K562 (cell line): ENCODE measurements around the gene RNF41. TPM values are rescaled to one million over a fixed set of nuclear protein-coding genes. Genes with fewer than 3 reads are reported as not detected.
A peak's percentile ranks its signal among the peaks of the same experiment; 100 is the strongest.

ENCODE experiments used
- ARHGAP35 ChIP-seq: fragments of 450-650 bp; IDR thresholded peaks from 2 replicates; pipeline ENCODE4 v1.6.1; 2018; ENCODE audit not compliant: partially characterized antibody
- BRF1 ChIP-seq: IDR thresholded peaks from 3 replicates; pipeline ENCODE4 v1.6.1; 2011; ENCODE audit warnings: borderline replicate concordance, mild to moderate bottlenecking; ENCODE audit not compliant: insufficient read length; ENCODE audit errors: extremely low read depth
- CBFA2T2 ChIP-seq: fragments of 450-650 bp; conservative IDR thresholded peaks from 2 replicates; pipeline ENCODE4 v1.6.1; 2017; ENCODE audit warnings: mild to moderate bottlenecking
- ESRRA ChIP-seq: fragments of 450-650 bp; IDR thresholded peaks from 2 replicates; pipeline ENCODE4 v1.6.1; 2014; ENCODE audit warnings: low read depth, mild to moderate bottlenecking, moderate library complexity, borderline replicate concordance
- FOXK2 ChIP-seq, 2 experiments: fragments of 450-650 bp; IDR thresholded peaks in 1 of 2; conservative IDR thresholded peaks in 1 of 2; 2 replicates each; pipeline ENCODE4 v1.6.1; 2016; ENCODE audit warnings: low read depth in 2 of 2, mild to moderate bottlenecking in 1 of 2
- KAT8 ChIP-seq: fragments of 450-650 bp; IDR thresholded peaks from 2 replicates; pipeline ENCODE4 v1.6.1; 2016; ENCODE audit warnings: low read depth, mild to moderate bottlenecking
- MAFK ChIP-seq: IDR thresholded peaks from 2 replicates; pipeline ENCODE4 v1.6.1; 2011; ENCODE audit warnings: low read length, improper control_type of control experiment
- MCM3 ChIP-seq: fragments of 450-650 bp; IDR thresholded peaks from 2 replicates; pipeline ENCODE4 v1.6.1; 2016
- MTA1 ChIP-seq: fragments of 450-650 bp; IDR thresholded peaks from 2 replicates; pipeline ENCODE4 v1.6.1; 2017; ENCODE audit warnings: borderline replicate concordance
- NEUROD1 ChIP-seq: fragments of 150-350 bp; IDR thresholded peaks from 2 replicates; pipeline ENCODE4 v1.6.1; 2014; ENCODE audit warnings: borderline replicate concordance, low read length, low read depth; ENCODE audit not compliant: partially characterized antibody
- NFE2L1 ChIP-seq: fragments of 450-650 bp; IDR thresholded peaks from 2 replicates; pipeline ENCODE4 v1.6.1; 2016; ENCODE audit warnings: missing genetic modification characterization, low read depth, mild to moderate bottlenecking, missing compliant biosample characterization, moderate library complexity, borderline replicate concordance
- PYGO2 ChIP-seq: fragments of 450-650 bp; IDR thresholded peaks from 2 replicates; pipeline ENCODE4 v1.6.1; 2016; ENCODE audit warnings: mild to moderate bottlenecking, missing genetic modification characterization, moderate library complexity, missing compliant biosample characterization
- RBM22 ChIP-seq: fragments of 200-400 bp; formaldehyde crosslinking; IDR thresholded peaks from 2 replicates; pipeline ENCODE4 v1.6.1; 2018; ENCODE audit warnings: low read length, low read depth; ENCODE audit not compliant: poor library complexity, severe bottlenecking
- ZFPM2 ChIP-seq: fragments of 250-450 bp; sonication (Bioruptor Pico); IDR thresholded peaks from 2 replicates; pipeline ENCODE4 v1.5.1; 2022; ENCODE audit warnings: mild to moderate bottlenecking
- ZNF146 ChIP-seq: IDR thresholded peaks from one replicate; pipeline ENCODE4 v1.6.1; 2018; ENCODE audit warnings: missing compliant biosample characterization; ENCODE audit not compliant: unreplicated experiment
- ZNF24 ChIP-seq: fragments of 450-650 bp; IDR thresholded peaks from 2 replicates; pipeline ENCODE4 v1.6.1; 2016
- ZNF766 ChIP-seq: fragments of 200-800 bp; sonication (Bioruptor generic); conservative IDR thresholded peaks from 2 replicates; pipeline ENCODE4 v1.6.1; 2016; ENCODE audit warnings: missing genetic modification characterization, missing compliant biosample characterization
- ZNF780A ChIP-seq: fragments of 250-450 bp; sonication (Bioruptor Pico); IDR thresholded peaks from 2 replicates; pipeline ENCODE4 v1.5.0; 2021; ENCODE audit warnings: mild to moderate bottlenecking
- polyA plus RNA-seq, 8 experiments: library from polyadenylated mRNA; depleted of rRNA in 4 of 8; stranded (reverse) in 5 of 8; unstranded in 3 of 8; fragments of >200 nt; fragmentation: Nextera tagmentation in 2 of 8; fragmentation: Illumina TruSeq in 1 of 8; extraction: Ambion mirVana in 2 of 8; extraction: Trizol in 1 of 8; gene quantifications; 2 replicates each; pipeline versions ENCODE4 v1.2.1 to v1.2.3, GENCODE V29; 2011 to 2014; ENCODE audit warnings: inconsistent platforms in 1 of 8, missing spikeins in 1 of 8
- total RNA-seq, 7 experiments: library from RNA; depleted of rRNA in 6 of 7; stranded (reverse); fragments of >200 nt in 6 of 7; fragmentation: Illumina TruSeq in 2 of 7; extraction: Trizol in 2 of 7; gene quantifications; 2 replicates each; pipeline versions ENCODE4 v1.2.1 to v1.2.3, GENCODE V29; 2011 to 2021; ENCODE audit warnings: low replicate concordance in 1 of 7
- TF ChIP-seq, protein P1 (sequence below): IDR thresholded peaks from 2 replicates; pipeline ENCODE4 v1.6.1; 2016; ENCODE audit warnings: missing genetic modification characterization, missing compliant biosample characterization
- TF ChIP-seq, protein P2 (sequence below): sonication (generic); formaldehyde crosslinking; IDR thresholded peaks from 2 replicates; pipeline ENCODE4 v1.8.0; 2022; ENCODE audit warnings: mild to moderate bottlenecking, missing genetic modification reagents, borderline replicate concordance
- TF ChIP-seq, protein P3 (sequence below): fragments of 450-650 bp; IDR thresholded peaks from 2 replicates; pipeline ENCODE4 v1.6.1; 2017; ENCODE audit warnings: antibody characterized with exemption

RNF41 gene
- total and polyA plus RNA-seq, 9 of the 15 experiments (the other 6 are each of a cell fraction or from before 2014, with no cell fraction given): 28.2 to 46.8 (median 33.8) TPM

DNA sequence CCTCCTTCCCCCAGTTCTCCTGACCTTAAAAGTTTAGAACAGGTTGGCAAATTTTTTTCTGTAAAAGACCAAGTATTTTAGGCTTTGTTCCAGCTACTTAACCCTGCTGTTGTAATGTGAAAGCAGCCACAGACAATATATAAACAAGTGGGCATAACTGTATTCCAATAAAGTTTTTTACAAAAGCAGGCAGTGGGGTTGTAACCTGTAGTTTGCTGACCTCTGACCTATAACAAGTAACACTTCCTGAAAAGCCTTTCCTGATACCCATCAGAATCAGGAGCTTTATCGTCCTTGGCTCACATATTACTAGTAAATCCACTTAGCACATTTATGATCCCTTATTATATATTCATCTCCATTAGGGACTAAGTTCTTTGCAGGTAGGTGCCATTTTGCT lies 19.4 kb downstream of the RNF41 start (continued):
- TF ChIP-seq, protein P1, sequence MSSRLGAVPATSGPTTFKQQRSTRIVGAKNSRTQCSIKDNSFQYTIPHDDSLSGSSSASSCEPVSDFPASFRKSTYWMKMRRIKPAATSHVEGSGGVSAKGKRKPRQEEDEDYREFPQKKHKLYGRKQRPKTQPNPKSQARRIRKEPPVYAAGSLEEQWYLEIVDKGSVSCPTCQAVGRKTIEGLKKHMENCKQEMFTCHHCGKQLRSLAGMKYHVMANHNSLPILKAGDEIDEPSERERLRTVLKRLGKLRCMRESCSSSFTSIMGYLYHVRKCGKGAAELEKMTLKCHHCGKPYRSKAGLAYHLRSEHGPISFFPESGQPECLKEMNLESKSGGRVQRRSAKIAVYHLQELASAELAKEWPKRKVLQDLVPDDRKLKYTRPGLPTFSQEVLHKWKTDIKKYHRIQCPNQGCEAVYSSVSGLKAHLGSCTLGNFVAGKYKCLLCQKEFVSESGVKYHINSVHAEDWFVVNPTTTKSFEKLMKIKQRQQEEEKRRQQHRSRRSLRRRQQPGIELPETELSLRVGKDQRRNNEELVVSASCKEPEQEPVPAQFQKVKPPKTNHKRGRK (tag): no peak
- TF ChIP-seq CBFA2T2: no peak
- TF ChIP-seq ZNF780A: no peak
- TF ChIP-seq ZFPM2: no peak
- TF ChIP-seq ZNF146 (CRISPR knock-in tag): no peak
- no peak for TF ChIP-seq MAFK
- TF ChIP-seq, protein P2, sequence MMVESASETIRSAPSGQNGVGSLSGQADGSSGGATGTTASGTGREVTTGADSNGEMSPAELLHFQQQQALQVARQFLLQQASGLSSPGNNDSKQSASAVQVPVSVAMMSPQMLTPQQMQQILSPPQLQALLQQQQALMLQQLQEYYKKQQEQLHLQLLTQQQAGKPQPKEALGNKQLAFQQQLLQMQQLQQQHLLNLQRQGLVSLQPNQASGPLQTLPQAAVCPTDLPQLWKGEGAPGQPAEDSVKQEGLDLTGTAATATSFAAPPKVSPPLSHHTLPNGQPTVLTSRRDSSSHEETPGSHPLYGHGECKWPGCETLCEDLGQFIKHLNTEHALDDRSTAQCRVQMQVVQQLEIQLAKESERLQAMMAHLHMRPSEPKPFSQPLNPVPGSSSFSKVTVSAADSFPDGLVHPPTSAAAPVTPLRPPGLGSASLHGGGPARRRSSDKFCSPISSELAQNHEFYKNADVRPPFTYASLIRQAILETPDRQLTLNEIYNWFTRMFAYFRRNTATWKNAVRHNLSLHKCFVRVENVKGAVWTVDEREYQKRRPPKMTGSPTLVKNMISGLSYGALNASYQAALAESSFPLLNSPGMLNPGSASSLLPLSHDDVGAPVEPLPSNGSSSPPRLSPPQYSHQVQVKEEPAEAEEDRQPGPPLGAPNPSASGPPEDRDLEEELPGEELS (CRISPR knock-in tag): no peak
- no peak for TF ChIP-seq ARHGAP35
- 0 out of 2 replicates have a peak, but pooled peaks have one; percentile 24 for TF ChIP-seq KAT8
- no peak for TF ChIP-seq PYGO2 (tag)
- TF ChIP-seq ZNF766 (CRISPR knock-in tag): no peak
- TF ChIP-seq MCM3: no peak
- TF ChIP-seq FOXK2 (conservative IDR thresholded peaks at IDR 0.05 in 1 of 2, IDR thresholded peaks at IDR 0.05 in 1 of 2; ENCODE audit: low read depth in 2 of 2): peak; percentile 48 to 80; a peak in 3 of 4 replicates
- TF ChIP-seq BRF1: no peak
- peak; percentile 62 for TF ChIP-seq ESRRA
- TF ChIP-seq, protein P3, sequence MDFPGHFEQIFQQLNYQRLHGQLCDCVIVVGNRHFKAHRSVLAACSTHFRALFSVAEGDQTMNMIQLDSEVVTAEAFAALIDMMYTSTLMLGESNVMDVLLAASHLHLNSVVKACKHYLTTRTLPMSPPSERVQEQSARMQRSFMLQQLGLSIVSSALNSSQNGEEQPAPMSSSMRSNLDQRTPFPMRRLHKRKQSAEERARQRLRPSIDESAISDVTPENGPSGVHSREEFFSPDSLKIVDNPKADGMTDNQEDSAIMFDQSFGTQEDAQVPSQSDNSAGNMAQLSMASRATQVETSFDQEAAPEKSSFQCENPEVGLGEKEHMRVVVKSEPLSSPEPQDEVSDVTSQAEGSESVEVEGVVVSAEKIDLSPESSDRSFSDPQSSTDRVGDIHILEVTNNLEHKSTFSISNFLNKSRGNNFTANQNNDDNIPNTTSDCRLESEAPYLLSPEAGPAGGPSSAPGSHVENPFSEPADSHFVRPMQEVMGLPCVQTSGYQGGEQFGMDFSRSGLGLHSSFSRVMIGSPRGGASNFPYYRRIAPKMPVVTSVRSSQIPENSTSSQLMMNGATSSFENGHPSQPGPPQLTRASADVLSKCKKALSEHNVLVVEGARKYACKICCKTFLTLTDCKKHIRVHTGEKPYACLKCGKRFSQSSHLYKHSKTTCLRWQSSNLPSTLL: no peak
- no peak for TF ChIP-seq ZNF24
- TF ChIP-seq RBM22: no peak
- TF ChIP-seq MTA1: 0 out of 2 replicates have a peak, but pooled peaks have one; percentile 43
- no peak for TF ChIP-seq NEUROD1
- TF ChIP-seq NFE2L1 (tag): no peak
